HG03060 (cell line): Measurements from ENCODE around the gene MPP2.
"Not testable (repeated sequence)": the region's sequence is repeated elsewhere in the genome, so short reads cannot be mapped to it uniquely, and the experiment has no call there.

Experiments
- ATAC-seq: cut with Tn5 transposase; IDR thresholded peaks from one replicate; pipeline ENCODE4 v1.9.1; 2021; ENCODE audit warnings: low read depth, moderate number of reproducible peaks; ENCODE audit not compliant: unreplicated experiment

The MPP2 gene

GRCh38 chr17:43931062-43931571 lies 23.8 kb upstream of the MPP2 start:
- ATAC-seq = no peak

GRCh38 chr17:43928609-43929008 lies 21.3 kb upstream of the MPP2 start:
- no peak for ATAC-seq

- ATAC-seq = not testable (repeated sequence)
These were observed 20.6 kb upstream of the MPP2 start for GRCh38 chr17:43927929-43928328.

GRCh38 chr17:43927060-43927864 lies 19.9 kb upstream of the MPP2 start:
- no peak for ATAC-seq

- no peak for ATAC-seq
These were observed 17.2 kb upstream of the MPP2 start for GRCh38 chr17:43924558-43924957.

GRCh38 chr17:43920500-43921095 lies 13.3 kb upstream of the MPP2 start:
- ATAC-seq = no peak

GRCh38 chr17:43918026-43918389 lies 10.7 kb upstream of the MPP2 start:
- no peak for ATAC-seq

GRCh38 chr17:43917348-43918025 lies 10.2 kb upstream of the MPP2 start:
- no peak for ATAC-seq

- no peak for ATAC-seq
These were observed 9.6 kb upstream of the MPP2 start for GRCh38 chr17:43917016-43917347.

- ATAC-seq = no peak
These were observed 9.0 kb upstream of the MPP2 start for GRCh38 chr17:43916385-43916784.

GRCh38 chr17:43915559-43915958 lies 8.2 kb upstream of the MPP2 start:
- ATAC-seq = no peak

GRCh38 chr17:43914451-43914850 lies 7.1 kb upstream of the MPP2 start:
- no peak for ATAC-seq

GRCh38 chr17:43913584-43913983 lies 6.2 kb upstream of the MPP2 start:
- no peak for ATAC-seq

GRCh38 chr17:43912635-43913304 lies 5.4 kb upstream of the MPP2 start:
- ATAC-seq = no peak

GRCh38 chr17:43911904-43912303 lies 4.6 kb upstream of the MPP2 start:
- ATAC-seq = no peak

- no peak for ATAC-seq
These were observed 2.3 kb upstream of the MPP2 start for GRCh38 chr17:43909537-43910231.

GRCh38 chr17:43907998-43908721 lies 824 bp upstream of the MPP2 start:
- no peak for ATAC-seq

GRCh38 chr17:43906951-43907424 lies 348 bp downstream of the MPP2 start:
- no peak for ATAC-seq

GRCh38 chr17:43905985-43906852 lies 1.1 kb downstream of the MPP2 start:
- ATAC-seq = no peak
